ENCODE data around the gene DBT.

The DBT gene

DNA sequence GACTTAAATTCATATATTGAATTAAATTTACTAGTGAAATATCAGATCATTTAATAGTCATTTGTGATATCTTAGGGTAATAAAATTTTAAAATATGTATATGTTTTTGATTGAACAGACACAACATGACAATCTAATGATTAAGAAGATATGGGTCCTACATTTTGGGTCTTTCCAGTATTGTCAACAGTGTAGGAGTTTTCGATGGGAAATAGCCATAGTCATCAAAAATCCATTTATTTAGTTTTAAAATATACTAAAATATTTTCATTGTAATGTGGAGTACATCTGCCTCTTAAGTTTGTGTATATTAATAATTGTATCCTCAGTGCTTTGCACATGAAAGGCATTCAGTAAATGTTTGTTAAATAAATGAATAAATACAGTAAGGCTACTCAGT lies 102.7 kb downstream of the DBT start:
- Histone ChIP-seq H3K4me3 (no peak overlapping the region), H3K27ac (no peak overlapping the region)
- no peak for DNase-seq (ENCODE audit: low spot score)
- TF ChIP-seq, protein P1, sequence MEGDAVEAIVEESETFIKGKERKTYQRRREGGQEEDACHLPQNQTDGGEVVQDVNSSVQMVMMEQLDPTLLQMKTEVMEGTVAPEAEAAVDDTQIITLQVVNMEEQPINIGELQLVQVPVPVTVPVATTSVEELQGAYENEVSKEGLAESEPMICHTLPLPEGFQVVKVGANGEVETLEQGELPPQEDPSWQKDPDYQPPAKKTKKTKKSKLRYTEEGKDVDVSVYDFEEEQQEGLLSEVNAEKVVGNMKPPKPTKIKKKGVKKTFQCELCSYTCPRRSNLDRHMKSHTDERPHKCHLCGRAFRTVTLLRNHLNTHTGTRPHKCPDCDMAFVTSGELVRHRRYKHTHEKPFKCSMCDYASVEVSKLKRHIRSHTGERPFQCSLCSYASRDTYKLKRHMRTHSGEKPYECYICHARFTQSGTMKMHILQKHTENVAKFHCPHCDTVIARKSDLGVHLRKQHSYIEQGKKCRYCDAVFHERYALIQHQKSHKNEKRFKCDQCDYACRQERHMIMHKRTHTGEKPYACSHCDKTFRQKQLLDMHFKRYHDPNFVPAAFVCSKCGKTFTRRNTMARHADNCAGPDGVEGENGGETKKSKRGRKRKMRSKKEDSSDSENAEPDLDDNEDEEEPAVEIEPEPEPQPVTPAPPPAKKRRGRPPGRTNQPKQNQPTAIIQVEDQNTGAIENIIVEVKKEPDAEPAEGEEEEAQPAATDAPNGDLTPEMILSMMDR (IDR thresholded peaks at IDR 0.05) = no peak

DNA sequence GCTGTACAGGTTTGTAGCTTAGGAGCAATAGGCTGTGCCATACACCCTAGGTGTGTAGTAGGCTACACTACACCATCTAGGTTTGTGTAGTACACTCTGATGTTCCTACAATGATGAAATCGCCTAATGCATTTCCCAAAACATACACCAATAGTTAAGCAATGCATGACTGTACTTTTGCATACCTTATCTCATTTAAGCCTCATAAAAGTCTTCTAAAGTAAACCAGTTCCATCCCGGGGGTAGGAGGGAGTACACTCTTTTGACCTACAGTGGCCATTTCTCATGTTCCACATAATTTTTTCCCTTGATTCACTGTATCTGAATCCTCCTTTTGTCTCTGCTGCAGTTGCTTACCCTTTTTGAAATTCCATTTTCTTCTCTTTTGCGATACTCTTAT lies 104.5 kb downstream of the DBT start:
- Histone ChIP-seq H3K27ac (no peak overlapping the region), H3K4me3 (no peak overlapping the region)
- DNase-seq (ENCODE audit: low spot score) = no peak
- TF ChIP-seq, protein P1 (IDR thresholded peaks at IDR 0.05) = no peak

DNA sequence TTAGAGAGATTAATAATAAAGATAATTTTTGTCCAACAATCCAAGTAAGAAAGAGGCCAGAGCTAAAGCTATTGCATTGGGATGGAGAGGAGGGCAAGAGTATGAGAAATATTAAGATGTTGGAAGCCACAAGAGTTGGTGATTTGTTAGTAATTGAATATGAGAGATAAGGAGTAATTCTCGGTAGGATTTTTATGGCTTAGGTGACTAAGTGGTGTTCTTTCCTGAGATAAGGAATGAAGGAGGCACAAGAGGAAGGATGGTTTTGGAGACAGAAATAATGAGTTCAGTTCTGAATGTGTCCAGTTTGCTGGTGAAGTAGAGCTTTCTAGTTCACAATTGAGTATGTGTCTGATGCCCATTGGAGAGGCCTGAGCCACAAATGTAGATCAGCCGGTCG lies 107.3 kb downstream of the DBT start:
- Histone ChIP-seq H3K27ac (no peak overlapping the region), H3K4me3 (no peak overlapping the region)
- DNase-seq (ENCODE audit: low spot score) = no peak
- TF ChIP-seq, protein P1 (IDR thresholded peaks at IDR 0.05) = no peak

DNA sequence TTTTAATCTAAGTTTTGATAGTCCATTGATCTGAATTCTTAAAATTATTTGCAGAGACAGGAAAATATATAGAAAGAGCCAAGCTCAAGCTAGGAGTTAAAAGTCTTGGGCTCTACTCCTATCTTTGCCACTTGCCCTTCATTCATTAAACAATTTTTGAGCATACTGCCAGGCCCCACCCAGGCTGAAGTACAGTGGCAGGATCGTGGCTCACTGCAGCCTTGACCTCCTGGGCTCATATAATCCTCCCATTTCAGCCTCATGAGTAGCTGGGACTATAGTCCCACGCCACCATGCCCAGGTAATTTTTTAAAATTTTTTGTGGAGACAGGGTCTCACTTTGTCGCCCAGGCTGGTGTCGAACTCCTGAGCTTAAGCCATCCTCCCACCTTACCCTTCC lies 108.4 kb downstream of the DBT start:
- TF ChIP-seq, protein P1 (IDR thresholded peaks at IDR 0.05) = no peak
- Histone ChIP-seq H3K4me3 (no peak overlapping the region), H3K27ac (no peak overlapping the region)
- no peak for DNase-seq (ENCODE audit: low spot score)

DNA sequence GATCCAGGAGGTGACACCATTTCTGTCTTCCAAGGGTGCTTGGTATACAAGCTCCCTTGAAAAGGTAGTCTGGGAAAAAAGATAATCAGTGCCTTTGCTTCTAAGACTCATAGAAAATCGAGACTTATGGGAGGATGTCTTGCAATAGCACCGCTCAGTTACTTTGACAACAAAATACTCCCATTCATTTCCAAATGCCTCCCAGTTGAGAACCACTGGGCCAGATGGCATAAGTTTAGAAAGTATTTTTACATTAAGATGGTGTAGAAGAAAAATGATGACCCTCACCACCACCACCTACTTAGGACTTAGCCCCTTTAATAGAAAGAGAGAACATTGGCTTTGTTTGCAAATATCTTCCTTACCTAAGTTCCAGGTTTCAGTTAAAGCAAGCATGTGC lies 112.0 kb downstream of the DBT start:
- TF ChIP-seq, protein P1 (IDR thresholded peaks at IDR 0.05) = no peak
- no peak for DNase-seq (ENCODE audit: low spot score)
- no peak overlapping the region for H3K4me3 ChIP-seq
- H3K27ac ChIP-seq = no peak overlapping the region

All from coronary artery (tissue), 2 donors.